H7 (cell line): Measurements from ENCODE around the gene BCAN. TPM values are rescaled to one million over a fixed set of nuclear protein-coding genes. Genes with fewer than 3 reads are reported as not detected.

ENCODE experiments used
- DNase-seq: peaks from one replicate; pipeline ENCODE4 v3.0.0; 2012
- H3K27me3 ChIP-seq: 2 replicates; pipeline ENCODE4 v1.6.0; 2011; ENCODE audit warnings: mild to moderate bottlenecking, low read length; ENCODE audit not compliant: control insufficient read depth, insufficient read depth
- H3K36me3 ChIP-seq: replicated peaks from 2 replicates; pipeline ENCODE4 v1.5.1; 2011; ENCODE audit warnings: low read length; ENCODE audit not compliant: control insufficient read depth, insufficient read depth
- H3K4me3 ChIP-seq: 2 replicates; pipeline ENCODE4 v1.5.1; 2011; ENCODE audit warnings: low read depth, mild to moderate bottlenecking, control low read depth, low read length, moderate library complexity; ENCODE audit not compliant: insufficient read depth
- total RNA-seq: library from RNA; depleted of rRNA; stranded (reverse); fragments of >200 nt; shearing (Covaris generic); gene quantifications from 2 replicates; pipeline ENCODE4 v1.2.3, GENCODE V29; 2014

The BCAN gene
- total RNA-seq, 1 experiment from 2014 or later, result 1.7 TPM

DNA sequence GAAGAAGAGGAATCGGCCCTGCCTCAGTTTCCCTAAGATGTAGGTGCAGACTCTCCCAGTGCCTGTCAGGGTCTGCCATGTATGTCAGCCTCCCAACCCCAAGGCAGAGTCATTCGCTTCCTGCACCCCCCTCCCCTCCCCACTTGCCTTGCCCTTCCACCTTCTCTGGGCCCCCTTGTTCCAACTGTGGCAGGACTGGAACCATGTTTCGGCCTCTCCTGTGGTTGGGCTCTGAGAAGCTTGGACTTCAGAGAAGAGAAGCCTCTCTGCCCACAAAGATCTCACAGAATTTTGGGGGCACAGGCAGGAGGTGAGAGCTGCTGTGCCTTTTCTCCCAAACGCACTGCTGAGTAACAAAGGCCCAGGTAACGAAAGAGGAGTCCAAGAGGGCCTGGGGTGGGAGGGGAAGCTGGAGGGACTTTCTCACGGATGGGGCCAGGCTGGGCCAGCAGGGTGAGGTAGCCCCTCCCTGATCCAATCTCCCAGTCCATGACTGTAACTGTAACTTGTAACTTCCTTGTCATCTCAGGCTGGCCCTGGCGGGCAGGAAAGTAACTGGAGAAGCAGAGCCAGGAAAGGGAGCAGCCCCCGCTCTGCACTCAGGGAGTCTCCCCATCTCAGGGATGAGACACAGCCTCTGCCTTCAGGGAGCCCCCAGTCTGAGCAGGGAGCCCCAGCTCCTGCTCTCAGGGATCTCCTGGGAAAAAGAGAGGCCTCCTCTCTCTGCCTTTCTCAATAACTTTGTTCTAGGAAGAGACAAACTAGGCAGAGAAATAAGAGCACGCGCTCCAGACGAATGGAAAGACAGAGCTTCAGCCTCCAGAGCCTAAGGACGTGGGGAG, 52.2 kb downstream of the BCAN start:
- DNase-seq, result peak; percentile 73
- H3K27me3 ChIP-seq, result peaks cover 10% of the 10 kb centered on the region
- H3K4me3 ChIP-seq, result no peak overlapping the region
- H3K36me3 ChIP-seq, result peaks cover under 1% of the 10 kb centered on the region

DNA sequence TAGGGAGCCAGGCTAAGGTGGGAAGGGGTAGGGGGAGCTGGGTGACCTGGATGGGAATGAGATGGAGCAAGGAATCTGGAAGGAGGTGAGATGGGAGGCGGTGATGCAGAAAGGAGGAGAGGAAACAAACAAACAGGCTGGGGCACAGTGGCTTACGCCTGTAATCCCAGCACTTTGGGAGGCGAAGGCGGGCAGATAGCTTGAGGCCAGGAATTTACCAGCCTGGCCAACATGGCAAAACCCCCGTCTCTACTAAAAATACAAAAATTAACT, 52.7 kb downstream of the BCAN start:
- DNase-seq, result peak; percentile 59
- peaks cover 3% of the 10 kb centered on the region for H3K36me3 ChIP-seq
- peaks cover 8% of the 10 kb centered on the region for H3K27me3 ChIP-seq
- no peak overlapping the region for H3K4me3 ChIP-seq

DNA sequence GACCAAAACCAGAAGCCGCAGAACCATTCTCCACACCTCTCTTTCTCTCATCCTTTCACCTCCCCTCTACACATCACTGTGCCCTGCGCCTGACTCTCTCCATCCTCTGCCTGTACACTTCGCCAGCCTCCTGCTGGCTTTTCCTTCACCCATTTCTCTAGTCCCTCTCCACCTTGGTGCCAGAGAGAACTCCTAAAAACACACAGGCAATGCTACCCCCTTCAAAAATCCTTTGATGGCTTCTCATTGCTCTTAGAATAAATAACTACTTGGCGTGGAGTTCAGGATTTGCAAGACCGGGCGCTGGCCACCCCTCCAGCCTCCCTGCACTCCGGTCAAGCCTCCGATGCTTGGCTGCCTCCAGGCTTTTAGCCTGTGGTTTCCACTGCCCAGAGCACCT, 54.8 kb downstream of the BCAN start:
- DNase-seq, result no peak
- Histone ChIP-seq H3K4me3 (no peak overlapping the region), H3K36me3 (peaks cover 9% of the 10 kb centered on the region), H3K27me3 (no peaks in the 10 kb centered on the region)

DNA sequence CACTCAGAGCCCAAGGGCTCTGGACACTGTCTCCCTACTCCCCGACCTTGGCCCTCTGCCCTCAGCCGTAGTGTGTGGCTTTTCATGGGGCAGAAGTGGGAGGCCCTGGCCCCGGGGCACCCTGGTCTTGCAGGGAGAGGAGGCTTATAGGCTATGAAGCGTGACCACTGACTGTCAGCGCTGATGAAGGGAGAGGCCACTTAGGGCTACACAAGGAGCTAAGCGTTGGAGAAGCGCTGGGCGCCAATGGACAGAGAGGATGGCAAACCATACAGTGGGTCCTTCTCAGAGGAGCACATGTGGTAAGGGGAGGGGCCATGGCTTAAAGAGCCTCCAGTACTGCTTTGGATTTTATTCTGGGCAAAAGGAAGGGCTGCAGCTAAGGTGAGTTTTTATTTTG, 55.6 kb downstream of the BCAN start:
- peaks cover 9% of the 10 kb centered on the region for H3K36me3 ChIP-seq
- no peak overlapping the region for H3K4me3 ChIP-seq
- no peak for DNase-seq
- H3K27me3 ChIP-seq, result no peaks in the 10 kb centered on the region

DNA sequence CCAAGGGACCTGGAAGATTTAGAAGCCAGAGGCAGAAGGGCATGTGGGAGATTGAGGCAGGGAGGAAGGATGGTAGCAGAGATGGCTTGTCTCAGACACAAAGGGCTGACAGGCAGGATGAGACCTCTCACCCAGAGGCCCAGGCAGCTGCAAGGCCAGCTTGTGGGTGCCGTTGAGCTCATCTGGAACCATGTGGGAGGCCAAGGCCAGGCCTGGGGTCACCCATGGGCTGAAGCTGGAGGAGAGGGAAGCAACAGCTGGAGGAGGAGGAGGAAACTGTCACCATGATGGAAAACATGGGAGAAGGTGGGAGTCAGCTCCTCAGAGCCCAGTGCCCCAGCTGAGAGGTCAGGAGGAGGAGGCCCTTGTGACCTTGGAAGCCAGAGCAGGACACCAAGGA, 57.1 kb downstream of the BCAN start:
- no peak overlapping the region for H3K4me3 ChIP-seq
- peaks cover 9% of the 10 kb centered on the region for H3K36me3 ChIP-seq
- H3K27me3 ChIP-seq, result peaks cover 5% of the 10 kb centered on the region
- no peak for DNase-seq

DNA sequence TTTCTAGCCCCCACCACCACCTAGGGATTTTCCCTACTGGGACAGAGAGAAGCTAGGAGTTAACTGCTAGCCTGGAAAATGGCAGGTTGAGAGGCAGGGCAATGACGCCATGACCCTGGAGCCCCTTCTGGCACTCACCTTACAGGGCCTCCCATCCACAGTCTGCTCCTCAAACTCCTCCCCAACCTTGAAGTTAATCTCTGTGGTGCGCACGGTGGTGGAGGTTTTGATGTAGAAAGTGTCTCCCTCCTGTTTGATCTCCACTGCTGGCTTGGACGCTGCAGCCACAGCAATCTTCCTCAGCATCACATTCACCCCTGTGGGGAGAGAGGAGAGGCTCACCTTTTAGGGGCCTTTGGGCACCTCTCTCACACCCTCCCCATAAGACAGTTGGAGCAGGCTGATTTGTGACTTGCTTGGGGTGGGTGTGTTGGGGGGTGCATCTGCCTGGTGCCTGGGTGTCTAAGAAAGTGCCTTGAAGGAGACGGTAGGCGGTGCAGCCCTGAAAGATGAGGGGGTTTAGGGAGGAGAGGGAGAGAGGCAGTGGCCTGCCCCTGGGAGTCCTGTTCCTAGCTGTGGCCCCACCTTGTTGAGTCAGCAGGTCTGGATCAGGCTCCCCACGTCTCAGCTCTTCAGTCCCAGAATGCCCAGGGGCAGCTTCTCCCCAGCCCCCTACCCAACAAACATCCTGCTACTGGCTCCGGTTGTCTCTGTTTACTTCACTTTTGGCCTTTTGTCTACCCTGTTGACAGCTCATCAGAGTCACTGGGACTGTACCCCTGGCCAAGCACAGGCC, 59.0 kb downstream of the BCAN start:
- Histone ChIP-seq H3K36me3 (peaks cover 9% of the 10 kb centered on the region), H3K27me3 (peaks cover 19% of the 10 kb centered on the region), H3K4me3 (no peak overlapping the region)
- peak; percentile 30 for DNase-seq

DNA sequence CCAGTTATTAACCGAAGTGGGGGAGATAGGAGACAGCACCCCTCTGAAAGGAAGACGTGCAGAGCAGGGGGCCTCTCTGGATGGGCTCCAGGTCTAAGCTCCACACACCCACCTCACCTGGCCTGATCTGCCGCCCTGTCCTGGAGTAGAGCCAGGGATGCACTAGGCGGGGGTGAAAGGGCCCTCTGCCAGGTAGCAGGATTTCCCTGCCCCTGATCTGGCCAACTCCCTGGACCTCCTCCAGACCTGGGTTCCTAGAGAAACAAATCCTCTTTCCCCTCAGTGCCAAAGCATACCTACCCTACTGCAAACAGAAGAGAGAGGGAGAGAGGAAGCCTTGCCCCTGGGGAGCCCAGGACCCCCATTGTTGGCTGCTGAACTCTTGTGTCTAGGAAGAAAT, 61.4 kb downstream of the BCAN start:
- H3K36me3 ChIP-seq, result peaks cover 9% of the 10 kb centered on the region
- H3K4me3 ChIP-seq, result peak overlapping the region; percentile 13; the same call in 1 of the 2 replicates
- H3K27me3 ChIP-seq, result peaks cover 19% of the 10 kb centered on the region
- peak; percentile 36 for DNase-seq

DNA sequence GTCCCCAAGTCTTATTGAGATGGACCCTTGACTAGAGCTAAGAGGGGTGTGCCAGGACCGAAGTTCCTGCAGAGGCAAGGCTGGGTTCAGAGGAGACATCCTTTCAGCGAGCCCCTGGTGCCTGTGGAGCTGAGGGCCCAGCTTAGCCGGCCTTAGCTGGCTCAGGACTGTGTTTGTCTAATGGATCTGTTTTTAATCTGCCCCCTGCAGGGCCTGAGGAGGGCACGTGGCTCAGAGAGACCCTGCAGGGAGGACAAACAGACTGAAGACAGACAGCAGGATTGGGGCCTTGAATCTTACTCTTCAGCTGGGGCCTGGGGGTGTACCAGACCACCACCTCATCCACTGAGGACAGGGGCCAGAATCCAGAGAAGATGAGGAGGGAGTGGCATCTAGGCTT, 61.8 kb downstream of the BCAN start:
- peak; percentile 70 for DNase-seq

DNA sequence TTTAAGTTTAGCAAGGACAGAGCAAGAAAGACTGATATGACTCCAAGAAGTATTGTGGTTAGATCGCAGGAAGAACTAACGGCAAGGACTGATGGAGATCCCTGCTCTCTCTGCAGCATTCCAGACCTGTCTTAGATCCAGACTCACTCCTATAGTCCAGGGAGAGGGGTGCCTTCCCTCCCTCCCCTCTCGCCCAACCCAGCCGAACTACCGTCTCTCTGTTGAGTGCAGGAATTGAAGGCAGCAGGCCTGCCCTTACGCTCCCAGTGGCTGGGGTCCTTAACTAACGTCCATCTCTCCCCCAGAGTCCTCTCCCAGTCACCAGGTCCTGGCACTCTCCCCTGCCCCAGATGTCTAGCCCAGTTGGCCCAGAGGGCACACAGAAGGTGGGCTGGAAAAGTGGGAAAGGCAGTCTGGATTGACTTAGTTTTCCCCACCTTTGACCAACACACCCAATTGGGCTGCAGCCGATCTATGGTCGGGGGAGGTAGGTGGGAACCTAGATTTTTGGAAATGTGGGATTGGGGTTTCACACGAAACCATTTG, 62.3 kb downstream of the BCAN start:
- peaks cover 19% of the 10 kb centered on the region for H3K27me3 ChIP-seq
- peak; percentile 69 for DNase-seq
- peak overlapping the region; percentile 80 for H3K4me3 ChIP-seq
- H3K36me3 ChIP-seq, result peaks cover 7% of the 10 kb centered on the region

More for the DNA sequence above, 61.8 kb downstream of the BCAN start:
- Histone ChIP-seq H3K27me3 (peaks cover 19% of the 10 kb centered on the region), H3K36me3 (peaks cover 9% of the 10 kb centered on the region), H3K4me3 (peak overlapping the region; percentile 80)

DNA sequence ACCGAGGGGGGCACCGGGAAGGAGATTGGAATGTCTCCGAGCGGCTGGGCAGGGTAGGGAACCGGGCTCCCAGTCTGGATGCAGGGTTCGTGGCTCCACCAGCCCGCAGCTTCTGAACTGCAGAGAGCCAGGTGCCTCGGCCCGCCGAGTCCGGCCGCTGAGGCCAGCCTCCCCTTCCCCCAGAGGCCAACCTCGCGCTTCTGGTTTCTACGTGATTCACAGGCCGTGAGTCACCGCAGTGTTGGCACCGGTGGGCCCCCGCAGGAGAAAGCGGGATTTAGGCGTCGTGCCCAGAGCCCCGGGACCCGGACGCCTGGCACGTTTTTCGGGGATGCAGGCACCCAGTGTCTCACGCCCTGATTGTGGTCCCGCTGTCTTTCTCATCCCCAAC, 63.0 kb downstream of the BCAN start:
- Histone ChIP-seq H3K36me3 (peaks cover 5% of the 10 kb centered on the region), H3K27me3 (peaks cover 19% of the 10 kb centered on the region), H3K4me3 (peak overlapping the region; percentile 80)
- DNase-seq, result peak; percentile 81

DNA sequence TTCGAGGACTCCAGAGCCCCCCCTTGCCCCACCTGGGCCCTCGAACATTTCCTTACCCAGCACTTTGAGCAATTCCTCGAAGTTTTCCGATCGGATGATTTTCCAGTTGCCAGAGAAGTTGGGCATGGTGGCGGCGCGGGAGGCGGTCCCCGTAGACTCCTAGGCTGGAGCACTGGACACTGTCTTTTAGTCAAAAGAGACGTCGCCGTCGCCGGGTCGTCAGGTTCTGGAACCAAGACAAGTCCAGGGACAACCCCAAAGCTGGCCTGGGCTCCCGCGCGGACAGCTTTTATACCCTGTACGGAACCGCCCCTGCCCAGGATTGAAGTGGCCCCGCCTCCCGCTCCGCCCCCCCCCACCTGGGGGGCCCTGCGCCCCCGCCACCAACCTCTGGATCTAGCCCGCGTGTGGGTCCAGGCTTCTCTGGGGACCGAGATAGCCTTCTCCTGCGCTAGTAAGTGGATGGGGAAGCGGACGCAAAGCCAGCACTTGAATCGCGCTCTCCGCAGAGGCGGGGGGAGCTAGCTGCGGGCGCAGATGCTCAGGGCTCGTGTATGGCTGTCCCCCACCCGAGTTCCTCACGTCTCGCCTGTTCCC, 63.5 kb downstream of the BCAN start, which contains the start of gene CRABP2:
CRABP2 (minus strand) TSS at position 263 of the 597 bp plus-strand sequence; CDS start at position 126, 137 bp downstream.
- peak within 1 kb of the TSS; percentile 80 for H3K4me3 ChIP-seq
- DNase-seq, result peak; percentile 87

DNA sequence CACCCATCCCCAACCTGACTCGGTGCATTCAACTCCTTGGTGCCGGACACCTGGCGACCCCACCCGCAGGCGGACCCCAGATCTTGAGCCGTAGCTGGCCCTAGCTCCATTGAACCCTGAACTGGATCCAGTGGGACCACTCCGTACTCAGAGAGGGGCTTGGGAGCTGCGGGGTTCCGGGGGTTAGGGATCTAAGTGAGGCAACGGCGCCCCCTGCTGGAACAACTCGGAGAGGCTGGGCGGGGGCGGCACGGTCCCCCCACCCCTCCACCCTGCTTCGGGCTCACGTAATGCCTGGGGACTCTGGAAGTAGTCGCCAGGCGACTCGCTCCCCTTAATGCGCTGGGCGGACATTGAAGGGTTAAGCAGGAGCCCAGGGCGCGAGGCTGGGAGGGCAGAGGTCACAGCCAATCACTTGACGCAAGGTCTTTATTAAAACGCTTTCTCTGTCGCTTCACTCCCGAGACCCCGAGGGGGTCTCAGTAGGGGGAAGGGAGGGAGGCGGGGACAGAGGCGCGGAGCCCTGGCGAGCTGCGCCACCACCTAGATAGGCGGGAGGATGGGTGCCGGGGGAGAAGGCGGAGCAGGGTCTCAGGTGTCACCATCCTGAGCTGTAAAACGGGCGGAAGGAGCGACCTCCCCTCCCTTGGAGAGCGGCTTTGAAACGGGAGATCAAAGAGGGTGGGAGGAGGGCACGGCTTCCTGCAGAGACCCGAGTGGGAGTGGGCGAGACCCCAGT, 64.2 kb downstream of the BCAN start:
- DNase-seq, result peak; percentile 96
- Histone ChIP-seq H3K36me3 (no peaks in the 10 kb centered on the region; the same call in 1 of the 2 replicates), H3K4me3 (peak overlapping the region; percentile 80), H3K27me3 (peaks cover 19% of the 10 kb centered on the region)

More for the DNA sequence above, 63.5 kb downstream of the BCAN start, which contains the start of gene CRABP2:
- Histone ChIP-seq H3K27me3 (peaks cover 19% of the 10 kb centered on the region), H3K36me3 (no peaks in the 10 kb centered on the region; the same call in none of the 2 replicates)

DNA sequence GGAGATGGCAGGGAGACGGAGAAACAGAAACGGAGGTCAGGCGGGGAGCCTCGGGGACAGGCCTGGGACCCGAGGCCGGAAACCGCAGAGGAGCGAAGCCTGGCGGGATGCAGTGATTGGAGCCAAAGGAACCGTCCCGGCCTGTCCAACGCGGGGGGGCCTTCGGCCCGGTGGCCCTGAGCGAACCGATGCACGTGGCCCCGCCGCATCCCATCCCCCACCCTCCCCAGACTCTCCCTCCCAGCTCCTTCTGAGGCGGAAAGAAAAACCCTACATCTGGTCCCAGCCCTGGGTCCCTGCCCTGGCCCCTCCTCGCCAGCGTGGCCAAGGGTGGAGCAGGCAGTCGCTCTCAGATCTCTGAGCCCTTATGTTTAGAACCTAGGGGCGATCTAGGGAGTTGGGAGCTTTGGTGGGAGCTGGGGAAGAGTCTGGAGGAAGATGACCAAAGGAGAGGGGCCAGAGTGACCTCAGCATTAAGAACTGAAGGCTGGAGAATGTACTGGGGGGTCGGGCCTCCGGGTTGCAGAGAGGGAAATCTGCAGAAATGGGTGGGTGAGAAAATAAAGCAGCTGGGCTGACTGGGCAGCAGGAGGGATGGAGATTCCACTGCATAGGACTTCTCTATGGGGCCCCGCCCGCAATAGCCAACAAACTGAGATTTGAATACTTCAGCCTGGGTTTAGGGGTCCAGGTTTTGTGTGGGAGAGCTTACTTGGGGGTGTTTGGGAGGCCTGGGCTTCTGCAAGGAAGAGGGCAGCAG, 64.9 kb downstream of the BCAN start:
- H3K36me3 ChIP-seq, result no peaks in the 10 kb centered on the region
- H3K4me3 ChIP-seq, result peak overlapping the region; percentile 80
- peaks cover 19% of the 10 kb centered on the region for H3K27me3 ChIP-seq
- DNase-seq, result peak; percentile 89
